ENCODE measurements around the gene RPS16.
"Not testable (repeated sequence)": the region's sequence is repeated elsewhere in the genome, so short reads cannot be mapped to it uniquely, and the experiment has no call there.

The RPS16 gene

GRCh38 chr19:39472746-39473442, 37.1 kb upstream of the RPS16 start:
- peaks cover 88% of the 10 kb centered on the region for H3K36me3 ChIP-seq (ENCODE audit: control insufficient read depth, insufficient read depth, low read length)
- WGBS, 2 experiments (ENCODE audit: insufficient coverage in 2 of 2): 92 to 97% methylated on average over 22 to 29 of the region's 32 CpGs
- no peaks in the 10 kb centered on the region for H3K4me1 ChIP-seq (ENCODE audit: control insufficient read depth, insufficient read depth, low read length, poor library complexity, severe bottlenecking)
- H3K27ac ChIP-seq (ENCODE audit: low read depth, low read length, severe bottlenecking): no peak overlapping the region
- H3K4me3 ChIP-seq (ENCODE audit: extremely low read depth, insufficient read depth, low read length, poor library complexity, severe bottlenecking): no peak overlapping the region
- H3K9me3 ChIP-seq (ENCODE audit: control insufficient read depth, low read length): no peaks in the 10 kb centered on the region

- H3K27ac ChIP-seq (ENCODE audit: low read depth, low read length, severe bottlenecking): no peak overlapping the region
- H3K9me3 ChIP-seq (ENCODE audit: control insufficient read depth, low read length): no peaks in the 10 kb centered on the region
- peaks cover 94% of the 10 kb centered on the region for H3K36me3 ChIP-seq (ENCODE audit: control insufficient read depth, insufficient read depth, low read length)
- H3K4me3 ChIP-seq (ENCODE audit: extremely low read depth, insufficient read depth, low read length, poor library complexity, severe bottlenecking): no peak overlapping the region
- 97 to 100% methylated on average over 2 to 6 of the region's 8 CpGs for WGBS, 2 experiments (ENCODE audit: insufficient coverage in 2 of 2)
- no peaks in the 10 kb centered on the region for H3K4me1 ChIP-seq (ENCODE audit: control insufficient read depth, insufficient read depth, low read length, poor library complexity, severe bottlenecking)
Observed at GRCh38 chr19:39471756-39472536, 36.2 kb upstream of the RPS16 start.

GRCh38 chr19:39470724-39471339, 35.1 kb upstream of the RPS16 start:
- 92 to 100% methylated on average over 2 to 6 of the region's 7 CpGs for WGBS, 2 experiments (ENCODE audit: insufficient coverage in 2 of 2)
- peaks cover 93% of the 10 kb centered on the region for H3K36me3 ChIP-seq (ENCODE audit: control insufficient read depth, insufficient read depth, low read length)
- H3K4me1 ChIP-seq (ENCODE audit: control insufficient read depth, insufficient read depth, low read length, poor library complexity, severe bottlenecking): no peaks in the 10 kb centered on the region
- no peak overlapping the region for H3K27ac ChIP-seq (ENCODE audit: low read depth, low read length, severe bottlenecking)
- H3K9me3 ChIP-seq (ENCODE audit: control insufficient read depth, low read length): no peaks in the 10 kb centered on the region
- H3K4me3 ChIP-seq (ENCODE audit: extremely low read depth, insufficient read depth, low read length, poor library complexity, severe bottlenecking): no peak overlapping the region

DNA sequence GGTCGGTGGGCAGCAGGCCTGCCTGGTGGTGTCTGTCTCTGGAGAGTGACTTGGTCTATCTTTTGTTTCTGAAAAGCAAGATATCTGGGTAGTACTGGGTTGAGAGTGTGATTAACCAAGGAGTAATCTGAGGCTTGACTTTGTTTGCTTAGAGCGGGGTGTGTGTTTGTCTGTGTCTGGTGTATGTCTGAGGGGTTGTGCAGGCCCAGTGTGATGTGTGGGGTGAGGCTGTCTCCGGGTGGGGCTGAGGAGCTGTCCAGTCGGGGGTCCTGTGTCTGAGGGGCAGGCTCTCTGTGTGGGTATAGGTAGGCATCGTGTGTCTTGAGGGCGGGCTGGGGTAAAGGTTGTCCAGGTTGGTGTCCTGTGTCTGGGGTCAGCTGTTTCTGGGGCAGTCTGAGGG, 33.8 kb upstream of the RPS16 start:
- 81 to 85% methylated on average over 4 to 5 of the region's 6 CpGs for WGBS, 2 experiments (ENCODE audit: insufficient coverage in 2 of 2)
- no peak overlapping the region for H3K4me3 ChIP-seq (ENCODE audit: extremely low read depth, insufficient read depth, low read length, poor library complexity, severe bottlenecking)
- H3K4me1 ChIP-seq (ENCODE audit: control insufficient read depth, insufficient read depth, low read length, poor library complexity, severe bottlenecking): no peaks in the 10 kb centered on the region
- H3K27ac ChIP-seq (ENCODE audit: low read depth, low read length, severe bottlenecking): no peak overlapping the region
- no peaks in the 10 kb centered on the region for H3K9me3 ChIP-seq (ENCODE audit: control insufficient read depth, low read length)
- H3K36me3 ChIP-seq (ENCODE audit: control insufficient read depth, insufficient read depth, low read length): peaks cover 93% of the 10 kb centered on the region

DNA sequence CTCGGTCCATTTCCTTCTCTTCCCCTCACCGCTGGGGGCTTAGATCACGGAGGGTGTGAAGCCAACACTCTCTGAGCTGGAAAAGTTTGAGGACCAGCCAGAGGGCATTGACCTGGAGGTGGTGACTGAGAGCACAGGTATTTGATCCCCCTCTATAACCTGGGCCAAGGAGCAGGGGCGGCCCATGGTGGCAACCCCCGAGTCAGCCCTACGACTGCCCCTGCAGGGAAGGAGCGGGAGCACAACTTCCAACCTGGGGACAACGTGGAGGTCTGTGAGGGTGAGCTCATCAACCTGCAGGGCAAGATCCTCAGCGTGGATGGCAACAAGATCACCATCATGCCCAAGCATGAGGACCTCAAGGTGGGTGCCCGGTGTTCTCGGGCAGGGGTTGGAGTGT, 33.3 kb upstream of the RPS16 start:
- H3K4me3 ChIP-seq (ENCODE audit: extremely low read depth, insufficient read depth, low read length, poor library complexity, severe bottlenecking): no peak overlapping the region
- 91 to 98% methylated on average over 8 to 10 of the region's 11 CpGs for WGBS, 2 experiments (ENCODE audit: insufficient coverage in 2 of 2)
- peaks cover 95% of the 10 kb centered on the region for H3K36me3 ChIP-seq (ENCODE audit: control insufficient read depth, insufficient read depth, low read length)
- no peaks in the 10 kb centered on the region for H3K9me3 ChIP-seq (ENCODE audit: control insufficient read depth, low read length)
- H3K27ac ChIP-seq (ENCODE audit: low read depth, low read length, severe bottlenecking): no peak overlapping the region
- no peaks in the 10 kb centered on the region for H3K4me1 ChIP-seq (ENCODE audit: control insufficient read depth, insufficient read depth, low read length, poor library complexity, severe bottlenecking)

GRCh38 chr19:39467941-39468340, 32.2 kb upstream of the RPS16 start:
- Histone ChIP-seq H3K4me3 (ENCODE audit: extremely low read depth, insufficient read depth, low read length, poor library complexity, severe bottlenecking) (no peak overlapping the region), H3K4me1 (ENCODE audit: control insufficient read depth, insufficient read depth, low read length, poor library complexity, severe bottlenecking) (no peaks in the 10 kb centered on the region), H3K9me3 (ENCODE audit: control insufficient read depth, low read length) (no peaks in the 10 kb centered on the region), H3K36me3 (ENCODE audit: control insufficient read depth, insufficient read depth, low read length) (peaks cover 93% of the 10 kb centered on the region), H3K27ac (ENCODE audit: low read depth, low read length, severe bottlenecking) (no peak overlapping the region)
- 91 to 92% methylated on average over 6 to 7 of the region's 7 CpGs for WGBS, 2 experiments (ENCODE audit: insufficient coverage in 2 of 2)

- Histone ChIP-seq H3K4me3 (ENCODE audit: extremely low read depth, insufficient read depth, low read length, poor library complexity, severe bottlenecking) (no peak overlapping the region), H3K9me3 (ENCODE audit: control insufficient read depth, low read length) (no peaks in the 10 kb centered on the region), H3K36me3 (ENCODE audit: control insufficient read depth, insufficient read depth, low read length) (peaks cover 91% of the 10 kb centered on the region), H3K4me1 (ENCODE audit: control insufficient read depth, insufficient read depth, low read length, poor library complexity, severe bottlenecking) (no peaks in the 10 kb centered on the region), H3K27ac (ENCODE audit: low read depth, low read length, severe bottlenecking) (no peak overlapping the region)
- 92 to 97% methylated on average over 10 of the region's 18 CpGs for WGBS, 2 experiments (ENCODE audit: insufficient coverage in 2 of 2)
Observed at GRCh38 chr19:39465956-39466747, 30.4 kb upstream of the RPS16 start.

- WGBS, 2 experiments (ENCODE audit: insufficient coverage in 2 of 2): 94 to 97% methylated on average over 2 to 3 of the region's 3 CpGs
- H3K36me3 ChIP-seq (ENCODE audit: control insufficient read depth, insufficient read depth, low read length): peaks cover 89% of the 10 kb centered on the region
- H3K9me3 ChIP-seq (ENCODE audit: control insufficient read depth, low read length): no peaks in the 10 kb centered on the region
- no peaks in the 10 kb centered on the region for H3K4me1 ChIP-seq (ENCODE audit: control insufficient read depth, insufficient read depth, low read length, poor library complexity, severe bottlenecking)
- no peak overlapping the region for H3K27ac ChIP-seq (ENCODE audit: low read depth, low read length, severe bottlenecking)
- no peak overlapping the region for H3K4me3 ChIP-seq (ENCODE audit: extremely low read depth, insufficient read depth, low read length, poor library complexity, severe bottlenecking)
Observed at GRCh38 chr19:39463403-39463802, 27.7 kb upstream of the RPS16 start.

- H3K27ac ChIP-seq (ENCODE audit: low read depth, low read length, severe bottlenecking); H3K4me3 ChIP-seq (ENCODE audit: extremely low read depth, insufficient read depth, low read length, poor library complexity, severe bottlenecking); H3K9me3 ChIP-seq (ENCODE audit: control insufficient read depth, low read length): not testable (repeated sequence)
- Histone ChIP-seq H3K36me3 (ENCODE audit: control insufficient read depth, insufficient read depth, low read length) (peaks cover 80% of the 10 kb centered on the region), H3K4me1 (ENCODE audit: control insufficient read depth, insufficient read depth, low read length, poor library complexity, severe bottlenecking) (peaks cover 16% of the 10 kb centered on the region)
- 97 to 100% methylated on average over 5 to 7 of the region's 8 CpGs for WGBS, 2 experiments (ENCODE audit: insufficient coverage in 2 of 2)
Observed at GRCh38 chr19:39451257-39451656, 15.5 kb upstream of the RPS16 start.

DNA sequence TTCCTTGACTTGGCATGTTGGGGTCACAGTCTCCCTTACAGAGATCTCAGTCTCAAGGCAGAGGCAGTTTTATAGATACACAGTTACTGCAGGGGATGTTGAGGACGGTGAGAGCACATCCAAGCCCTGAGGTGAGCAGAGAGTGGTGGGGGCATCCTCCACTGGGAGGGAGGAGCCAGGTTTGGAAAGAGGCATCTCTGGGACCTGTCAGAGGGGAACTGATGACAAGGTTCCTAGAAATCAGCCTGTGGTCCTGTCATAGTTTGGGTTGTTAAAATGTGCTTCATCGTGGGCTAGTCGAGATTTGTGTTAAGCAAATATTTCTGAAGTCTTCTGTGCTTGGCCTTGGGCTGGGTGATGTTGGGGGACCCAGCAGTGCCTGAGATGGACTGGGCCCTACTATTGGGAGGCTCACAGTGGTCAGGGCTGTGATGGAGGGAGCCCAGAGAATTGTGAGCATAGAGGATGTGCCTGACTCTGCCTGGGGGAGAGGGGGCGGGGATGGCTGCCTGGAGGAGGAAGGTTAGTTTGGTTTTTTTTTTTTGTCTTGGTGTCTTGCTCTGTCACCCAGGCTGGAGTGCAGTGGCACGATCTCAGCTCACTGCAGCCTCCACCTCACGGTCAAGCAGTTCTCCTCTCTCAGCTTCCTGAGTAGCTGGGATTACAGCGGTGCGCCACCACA, 13.5 kb upstream of the RPS16 start:
- Histone ChIP-seq H3K4me3 (ENCODE audit: extremely low read depth, insufficient read depth, low read length, poor library complexity, severe bottlenecking) (no peak overlapping the region), H3K4me1 (ENCODE audit: control insufficient read depth, insufficient read depth, low read length, poor library complexity, severe bottlenecking) (peaks cover 16% of the 10 kb centered on the region), H3K36me3 (ENCODE audit: control insufficient read depth, insufficient read depth, low read length) (peaks cover 63% of the 10 kb centered on the region), H3K27ac (ENCODE audit: low read depth, low read length, severe bottlenecking) (no peak overlapping the region), H3K9me3 (ENCODE audit: control insufficient read depth, low read length) (no peaks in the 10 kb centered on the region)
- 90 to 92% methylated on average over 3 to 8 of the region's 8 CpGs for WGBS, 2 experiments (ENCODE audit: insufficient coverage in 2 of 2)
